Calu3 (cell line): ENCODE measurements around the gene C1QC. TPM values are rescaled to one million over a fixed set of nuclear protein-coding genes. Genes with fewer than 3 reads are reported as not detected.
A peak's percentile ranks its signal among the peaks of the same experiment; 100 is the strongest.

Source experiments
- BruUV-seq: library from RNA; stranded (reverse); fragments of 400-500 nt; replicated peaks from 2 replicates; lab custom pipeline; 2021; lab: Mats Ljungman, UMichigan
- CTCF ChIA-PET: fragments of 300-600 bp; sonication (Branson Sonifier 250); formaldehyde crosslinking; loops from one replicate; lab custom pipeline; 2022; ENCODE audit warnings: antibody characterized with exemption; lab: Charles Lee
- DNase-seq: peaks from one replicate; pipeline ENCODE4 v3.0.0; 2022
- H3K27ac Mint-ChIP-seq: one replicate; pipeline ENCODE4 v1.8.0; 2022; ENCODE audit warnings: mixed read lengths; ENCODE audit not compliant: unreplicated experiment
- H3K27me3 Mint-ChIP-seq: one replicate; pipeline ENCODE4 v1.8.0; 2022; ENCODE audit warnings: mixed read lengths; ENCODE audit not compliant: unreplicated experiment
- H3K36me3 Mint-ChIP-seq: one replicate; pipeline ENCODE4 v1.8.0; 2022; ENCODE audit warnings: mild to moderate bottlenecking, moderate library complexity, mixed read lengths; ENCODE audit not compliant: insufficient read depth, unreplicated experiment
- H3K4me1 Mint-ChIP-seq: one replicate; pipeline ENCODE4 v1.8.0; 2022; ENCODE audit warnings: mild to moderate bottlenecking, low read depth, mixed read lengths; ENCODE audit not compliant: unreplicated experiment
- H3K4me3 Mint-ChIP-seq: one replicate; pipeline ENCODE4 v1.8.0; 2022; ENCODE audit warnings: mild to moderate bottlenecking, low read depth, moderate library complexity, mixed read lengths; ENCODE audit not compliant: unreplicated experiment
- H3K9me3 Mint-ChIP-seq: one replicate; pipeline ENCODE4 v1.8.0; 2022; ENCODE audit warnings: low read depth, mixed read lengths; ENCODE audit not compliant: unreplicated experiment
- intact Hi-C: fragments of 100-400 bp; cut with micrococcal nuclease; formaldehyde crosslinking; loops from one replicate; pipeline ENCODE4 v1.10.0; 2022; ENCODE audit not compliant: unreplicated experiment
- total RNA-seq: library from RNA; stranded (reverse); gene quantifications from 2 replicates; pipeline ENCODE4 v1.2.3, GENCODE V29; 2022
- TF ChIP-seq, protein P1 (sequence below): fragments of 200-600 bp; IDR thresholded peaks from one replicate; pipeline ENCODE4 v1.8.0; 2022; ENCODE audit warnings: antibody characterized with exemption; ENCODE audit not compliant: unreplicated experiment

The C1QC gene
- total RNA-seq, 1 experiment from 2014 or later: not detected

- intact Hi-C loops: no loop called here
- Mint-ChIP-seq H3K27me3 (peaks cover 95% of the 10 kb centered on the region), H3K4me1 (no peaks in the 10 kb centered on the region), H3K27ac (no peak overlapping the region), H3K9me3 (no peaks in the 10 kb centered on the region), H3K4me3 (no peak overlapping the region), H3K36me3 (no peaks in the 10 kb centered on the region)
- CTCF ChIA-PET: no interaction called here
- TF ChIP-seq, protein P1, sequence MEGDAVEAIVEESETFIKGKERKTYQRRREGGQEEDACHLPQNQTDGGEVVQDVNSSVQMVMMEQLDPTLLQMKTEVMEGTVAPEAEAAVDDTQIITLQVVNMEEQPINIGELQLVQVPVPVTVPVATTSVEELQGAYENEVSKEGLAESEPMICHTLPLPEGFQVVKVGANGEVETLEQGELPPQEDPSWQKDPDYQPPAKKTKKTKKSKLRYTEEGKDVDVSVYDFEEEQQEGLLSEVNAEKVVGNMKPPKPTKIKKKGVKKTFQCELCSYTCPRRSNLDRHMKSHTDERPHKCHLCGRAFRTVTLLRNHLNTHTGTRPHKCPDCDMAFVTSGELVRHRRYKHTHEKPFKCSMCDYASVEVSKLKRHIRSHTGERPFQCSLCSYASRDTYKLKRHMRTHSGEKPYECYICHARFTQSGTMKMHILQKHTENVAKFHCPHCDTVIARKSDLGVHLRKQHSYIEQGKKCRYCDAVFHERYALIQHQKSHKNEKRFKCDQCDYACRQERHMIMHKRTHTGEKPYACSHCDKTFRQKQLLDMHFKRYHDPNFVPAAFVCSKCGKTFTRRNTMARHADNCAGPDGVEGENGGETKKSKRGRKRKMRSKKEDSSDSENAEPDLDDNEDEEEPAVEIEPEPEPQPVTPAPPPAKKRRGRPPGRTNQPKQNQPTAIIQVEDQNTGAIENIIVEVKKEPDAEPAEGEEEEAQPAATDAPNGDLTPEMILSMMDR: no peak
- BruUV-seq: no TSS peak
- no peak for DNase-seq
Measured at GRCh38 chr1:22608361-22608760, 35.1 kb upstream of the C1QC start.

GRCh38 chr1:22609291-22609690 lies 34.1 kb upstream of the C1QC start:
- CTCF ChIA-PET: no interaction called here
- no peak overlapping the region for H3K4me3 Mint-ChIP-seq
- H3K9me3 Mint-ChIP-seq: no peaks in the 10 kb centered on the region
- TF ChIP-seq, protein P1: no peak
- H3K36me3 Mint-ChIP-seq: no peaks in the 10 kb centered on the region
- BruUV-seq: no TSS peak
- H3K27me3 Mint-ChIP-seq: peaks cover 95% of the 10 kb centered on the region
- DNase-seq: no peak
- no peak overlapping the region for H3K27ac Mint-ChIP-seq
- no peaks in the 10 kb centered on the region for H3K4me1 Mint-ChIP-seq
- intact Hi-C loops: no loop called here

DNA sequence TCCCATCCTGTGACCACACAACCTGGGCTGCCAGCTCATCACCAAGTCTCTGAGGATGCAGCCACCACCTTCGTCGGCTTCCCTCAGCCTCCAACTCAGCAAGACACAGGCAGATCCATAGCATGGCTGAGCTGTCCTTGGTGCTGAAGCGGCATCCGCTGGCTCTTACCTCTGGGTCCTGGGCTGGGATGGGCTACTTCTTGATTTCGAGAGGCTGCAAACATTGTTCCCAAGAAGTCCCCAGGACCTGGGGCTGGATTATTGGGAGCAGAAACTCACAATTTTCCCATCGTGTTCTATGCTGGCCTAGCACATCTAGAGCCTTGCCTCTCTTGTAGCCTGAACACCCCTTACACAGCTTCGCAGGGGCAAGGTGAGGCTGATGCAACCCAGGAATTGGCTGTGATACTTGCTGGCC lies 31.9 kb upstream of the C1QC start:
- no peaks in the 10 kb centered on the region for H3K36me3 Mint-ChIP-seq
- H3K27ac Mint-ChIP-seq: no peak overlapping the region
- CTCF ChIA-PET: no interaction called here
- no peaks in the 10 kb centered on the region for H3K4me1 Mint-ChIP-seq
- intact Hi-C loops: no loop called here
- no peak overlapping the region for H3K4me3 Mint-ChIP-seq
- BruUV-seq: no TSS peak
- peak; percentile 44 for DNase-seq
- H3K9me3 Mint-ChIP-seq: no peaks in the 10 kb centered on the region
- TF ChIP-seq, protein P1: no peak
- peaks cover 95% of the 10 kb centered on the region for H3K27me3 Mint-ChIP-seq

- no TSS peak for BruUV-seq
- Mint-ChIP-seq H3K4me1 (no peaks in the 10 kb centered on the region), H3K36me3 (no peaks in the 10 kb centered on the region), H3K4me3 (no peak overlapping the region), H3K27me3 (peaks cover 95% of the 10 kb centered on the region), H3K27ac (no peak overlapping the region), H3K9me3 (no peaks in the 10 kb centered on the region)
- DNase-seq: no peak
- CTCF ChIA-PET: interaction anchor here (0.6 kb wide), 1 partner anchor 22 kb away, joined by 3 read pairs; no protein-coding TSS in a partner anchor
- TF ChIP-seq, protein P1: no peak
- intact Hi-C loops: no loop called here
Measured at GRCh38 chr1:22612671-22613571, 30.5 kb upstream of the C1QC start.
